Esophagus (tissue), 2 donors: Measurements from ENCODE around the gene PRPSAP1. TPM values are rescaled to one million over a fixed set of nuclear protein-coding genes. Genes with fewer than 3 reads are reported as not detected.

ENCODE experiments used
- H3K27ac ChIP-seq, 2 donors: one replicate each; pipeline ENCODE4 v1.5.1; 2013; ENCODE audit warnings: low read depth in 2 of 2, mild to moderate bottlenecking in 2 of 2, inconsistent platforms in 1 of 2, low read length in 1 of 2, moderate library complexity in 1 of 2
- H3K27me3 ChIP-seq, 2 donors: one replicate each; pipeline ENCODE4 v1.6.1; 2013; ENCODE audit warnings: low read length in 2 of 2, control low read depth in 1 of 2, mild to moderate bottlenecking in 1 of 2; ENCODE audit not compliant: insufficient read depth in 2 of 2, control insufficient read depth in 1 of 2
- H3K36me3 ChIP-seq, 2 donors: one replicate each; pipeline ENCODE4 v1.6.1; 2013; ENCODE audit warnings: low read length in 1 of 2; ENCODE audit not compliant: control insufficient read depth in 2 of 2, insufficient read depth in 2 of 2
- H3K4me1 ChIP-seq, 2 donors: one replicate each; pipeline ENCODE4 v1.6.1; 2013; ENCODE audit warnings: low read length in 1 of 2; ENCODE audit not compliant: control insufficient read depth in 2 of 2, insufficient read depth in 2 of 2
- H3K4me3 ChIP-seq, 2 donors: one replicate each; pipeline ENCODE4 v1.5.1; 2013; ENCODE audit warnings: low read length in 2 of 2, mild to moderate bottlenecking in 2 of 2, low read depth in 1 of 2, moderate library complexity in 1 of 2
- H3K9me3 ChIP-seq, 2 donors: one replicate each; pipeline ENCODE4 v1.6.1; 2013; ENCODE audit warnings: mild to moderate bottlenecking in 2 of 2, low read depth in 1 of 2, low read length in 1 of 2, moderate library complexity in 1 of 2; ENCODE audit not compliant: control insufficient read depth in 2 of 2, insufficient read depth in 1 of 2
- WGBS, 2 donors: extraction: QIAGEN DNeasy Blood & Tissue Kit; methylation state at CpG; one replicate each; pipeline ENCODE4 v1.1.7; 2013; 5-methylcytosine and 5-hydroxymethylcytosine counted together
- polyA plus RNA-seq, 2 donors: library from polyadenylated mRNA; stranded (reverse); fragments of 200-250 nt; gene quantifications; one replicate each; pipeline ENCODE4 v1.2.3, GENCODE V29; 2013
- donor health status: healthy with polysubstance abuse.
- donor health status: Bipolar disorder and iron deficiency.

PRPSAP1 gene
- polyA plus RNA-seq, 2 donors: 34.8 to 43.1 TPM

DNA sequence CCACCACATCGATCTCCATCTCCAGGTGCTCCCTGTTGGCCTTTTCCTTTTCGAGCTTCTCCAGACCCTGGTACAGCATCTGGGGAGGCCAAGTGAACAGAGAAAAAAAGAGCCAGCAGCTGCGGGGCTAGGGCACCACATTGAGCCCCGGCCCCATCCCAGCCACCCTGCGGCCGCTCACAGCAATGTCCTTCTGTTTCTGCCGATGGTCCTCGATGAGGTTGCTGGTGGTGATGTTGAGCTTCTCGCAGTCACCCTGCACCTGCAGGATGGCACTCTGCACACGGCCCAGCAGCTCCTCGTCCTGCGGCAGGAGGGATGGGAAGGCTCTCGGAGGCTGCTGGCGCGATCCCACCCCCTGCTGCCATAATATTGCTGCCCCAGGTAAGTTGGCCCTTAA lies 73.1 kb downstream of the PRPSAP1 start:
- WGBS, 2 donors: 92 to 93% methylated on average over 15 of the region's 15 CpGs
- Histone ChIP-seq H3K9me3 (no peaks in the 10 kb centered on the region), H3K27ac (no peak overlapping the region), H3K27me3 (no peaks in the 10 kb centered on the region), H3K4me1 (peaks cover 3 to 15% of the 10 kb centered on the region in 2 donors), H3K36me3 (peaks cover 0 to 4% of the 10 kb centered on the region in 2 donors), H3K4me3 (no peak overlapping the region)

DNA sequence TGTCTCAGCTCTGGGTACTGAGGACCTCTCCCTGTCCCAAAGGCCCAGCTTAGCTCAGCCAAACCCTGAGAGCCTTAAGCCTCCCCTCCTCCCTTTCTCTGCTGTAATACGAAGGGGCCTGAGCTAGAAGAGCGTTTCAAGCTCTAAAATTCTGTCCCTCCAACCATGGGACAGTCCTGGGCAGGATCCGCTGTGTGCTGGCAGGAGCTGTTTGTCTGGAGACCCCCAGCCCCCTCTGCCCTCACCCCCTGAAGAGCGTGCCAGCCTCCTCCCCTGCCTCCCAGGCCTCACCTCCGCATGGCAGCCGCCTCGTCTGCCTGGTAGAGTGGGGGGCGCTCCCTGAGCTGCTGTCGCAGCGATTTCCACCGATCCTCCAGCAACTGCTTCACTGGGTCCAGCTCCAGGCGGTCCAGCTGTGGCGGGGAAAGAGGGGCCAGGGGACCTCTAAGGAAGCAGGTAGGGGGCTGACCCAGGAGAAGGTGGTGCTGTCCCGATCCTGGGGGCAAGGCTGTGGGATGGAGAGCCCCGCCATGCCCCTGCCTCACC lies 73.9 kb downstream of the PRPSAP1 start:
- 86 to 87% methylated on average over 15 of the region's 15 CpGs for WGBS, 2 donors
- Histone ChIP-seq H3K4me1 (peaks cover 3 to 17% of the 10 kb centered on the region in 2 donors), H3K4me3 (no peak overlapping the region), H3K27ac (no peak overlapping the region), H3K27me3 (no peaks in the 10 kb centered on the region), H3K9me3 (no peaks in the 10 kb centered on the region), H3K36me3 (peaks cover 0 to 4% of the 10 kb centered on the region in 2 donors)

DNA sequence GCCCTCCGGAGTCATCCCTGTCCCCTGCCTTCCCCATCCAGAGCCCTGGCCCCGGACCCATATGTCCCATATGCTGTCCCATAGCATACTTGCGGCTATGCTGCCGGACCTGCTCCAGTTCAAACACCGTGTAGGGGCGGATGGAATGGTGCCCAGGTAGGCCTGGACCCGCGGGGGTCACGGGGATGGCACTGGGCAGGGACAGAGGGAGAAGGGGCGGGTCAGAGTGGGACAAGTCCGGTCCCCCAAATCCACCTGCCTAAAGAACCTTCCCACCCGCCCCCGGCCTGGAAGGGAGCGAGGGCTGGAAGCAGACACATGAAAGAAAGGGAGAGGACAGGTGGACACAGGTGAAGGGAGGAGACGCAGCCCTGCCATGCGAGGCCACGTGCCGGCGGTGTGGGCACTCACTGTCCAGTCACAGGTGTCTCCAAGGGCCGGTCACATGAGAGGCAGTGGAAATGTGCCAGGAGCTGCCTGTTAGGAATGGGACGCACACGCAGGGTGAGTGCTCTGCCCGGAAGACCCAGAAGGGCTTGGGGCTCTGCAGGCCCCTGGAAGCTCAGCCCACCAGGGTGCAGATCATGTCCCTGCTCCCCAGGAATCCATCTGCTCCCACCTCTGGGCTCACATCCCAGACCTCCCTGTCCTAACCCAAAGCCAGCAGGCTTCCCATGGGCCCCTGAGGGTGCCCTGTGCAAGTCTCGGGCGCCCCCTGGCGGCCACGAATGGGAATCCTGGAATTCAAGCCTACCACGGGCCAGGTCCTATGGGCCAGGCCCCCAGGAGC lies 74.6 kb downstream of the PRPSAP1 start:
- no peak overlapping the region for H3K27ac ChIP-seq
- peaks cover 0 to 4% of the 10 kb centered on the region in 2 donors for H3K36me3 ChIP-seq
- H3K4me1 ChIP-seq: peaks cover 3 to 17% of the 10 kb centered on the region in 2 donors
- WGBS, 2 donors: 54 to 59% methylated on average over 28 of the region's 28 CpGs
- H3K4me3 ChIP-seq: no peak overlapping the region
- no peaks in the 10 kb centered on the region for H3K9me3 ChIP-seq
- H3K27me3 ChIP-seq: no peaks in the 10 kb centered on the region

DNA sequence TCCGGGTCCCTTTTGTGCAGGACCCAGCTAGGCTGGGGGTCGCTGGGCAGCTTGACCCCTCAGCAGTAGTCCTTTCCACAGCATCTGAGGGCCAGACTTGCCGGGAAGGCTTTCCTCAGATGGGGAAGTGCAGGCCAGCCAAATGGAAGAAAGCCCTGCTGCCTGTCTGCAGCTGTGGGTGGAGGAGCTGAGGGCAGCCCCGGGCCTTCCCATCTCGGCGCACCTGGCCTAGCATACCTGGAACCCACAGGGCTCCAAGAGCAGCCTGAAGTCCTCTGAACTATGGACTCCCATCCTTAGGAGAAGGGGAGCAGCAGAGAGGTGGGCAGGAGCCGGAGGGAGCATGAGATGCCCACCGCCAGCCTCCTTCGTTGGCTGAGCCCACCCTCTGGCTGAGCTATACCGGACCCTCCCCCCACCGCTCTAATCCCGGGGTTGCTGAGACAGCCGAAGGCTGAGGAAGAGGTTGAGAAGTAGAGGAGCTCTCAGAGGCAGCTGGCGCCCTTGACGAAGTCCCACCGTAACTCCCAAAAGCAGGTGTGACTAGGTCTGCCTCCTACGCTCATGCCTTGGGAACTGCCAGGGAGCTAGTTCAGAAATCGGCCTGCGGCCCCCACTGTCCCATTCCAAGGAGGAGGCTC lies 75.3 kb downstream of the PRPSAP1 start:
- Histone ChIP-seq H3K4me3 (no peak overlapping the region), H3K27ac (no peak overlapping the region), H3K4me1 (peaks cover 3 to 17% of the 10 kb centered on the region in 2 donors), H3K27me3 (no peaks in the 10 kb centered on the region), H3K36me3 (peaks cover 0 to 4% of the 10 kb centered on the region in 2 donors), H3K9me3 (no peaks in the 10 kb centered on the region)
- 79% methylated on average over 19 of the region's 19 CpGs for WGBS, 2 donors

DNA sequence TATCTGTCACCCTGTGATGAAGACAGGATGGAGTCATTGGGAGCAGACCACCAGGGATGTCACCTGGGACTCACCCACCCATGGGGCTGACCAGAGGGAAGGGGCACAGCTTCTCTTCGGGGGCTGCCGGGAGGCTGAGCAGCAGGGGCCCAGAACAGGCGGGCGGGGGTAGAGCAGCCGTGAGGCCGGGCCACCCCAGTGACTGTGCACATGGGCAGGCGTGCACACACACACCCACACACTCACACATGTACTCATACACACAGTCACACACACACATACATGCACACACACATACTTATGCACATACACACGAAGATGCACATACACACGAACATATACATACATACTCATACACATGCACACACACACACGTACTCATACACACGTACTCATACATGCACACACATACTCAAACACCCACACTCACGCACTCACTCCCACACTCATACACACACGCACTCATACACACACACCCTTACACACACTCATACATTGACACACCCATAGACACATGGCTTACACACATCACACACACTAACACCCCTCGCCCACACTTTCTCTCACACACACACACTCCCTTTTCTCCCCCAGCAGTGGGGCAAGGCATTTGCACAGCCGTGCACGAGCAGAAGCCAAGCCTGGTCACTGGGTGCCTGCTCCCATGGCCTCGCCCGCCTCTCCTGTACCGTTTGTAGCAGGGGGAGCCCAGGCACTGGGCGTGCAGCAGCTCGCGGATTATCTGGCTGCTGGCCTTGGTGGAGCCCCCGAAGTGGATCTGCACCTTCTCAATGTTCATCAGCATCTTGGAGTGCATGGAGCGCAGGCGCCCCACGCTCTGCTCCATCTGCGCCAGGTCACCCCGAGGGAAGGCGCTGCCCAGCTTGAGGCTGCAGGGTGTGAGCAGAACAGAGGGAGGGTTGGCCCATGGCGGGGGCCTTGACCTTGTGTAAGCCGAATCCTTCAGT lies 76.1 kb downstream of the PRPSAP1 start:
- Histone ChIP-seq H3K27me3 (no peaks in the 10 kb centered on the region), H3K27ac (peak overlapping the region in 1 of 2 donors; percentile 39), H3K4me1 (peaks cover 3 to 24% of the 10 kb centered on the region in 2 donors), H3K36me3 (peaks cover 0 to under 1% of the 10 kb centered on the region in 2 donors), H3K9me3 (no peaks in the 10 kb centered on the region), H3K4me3 (no peak overlapping the region)
- WGBS, 2 donors: 76 to 82% methylated on average over 31 of the region's 31 CpGs

DNA sequence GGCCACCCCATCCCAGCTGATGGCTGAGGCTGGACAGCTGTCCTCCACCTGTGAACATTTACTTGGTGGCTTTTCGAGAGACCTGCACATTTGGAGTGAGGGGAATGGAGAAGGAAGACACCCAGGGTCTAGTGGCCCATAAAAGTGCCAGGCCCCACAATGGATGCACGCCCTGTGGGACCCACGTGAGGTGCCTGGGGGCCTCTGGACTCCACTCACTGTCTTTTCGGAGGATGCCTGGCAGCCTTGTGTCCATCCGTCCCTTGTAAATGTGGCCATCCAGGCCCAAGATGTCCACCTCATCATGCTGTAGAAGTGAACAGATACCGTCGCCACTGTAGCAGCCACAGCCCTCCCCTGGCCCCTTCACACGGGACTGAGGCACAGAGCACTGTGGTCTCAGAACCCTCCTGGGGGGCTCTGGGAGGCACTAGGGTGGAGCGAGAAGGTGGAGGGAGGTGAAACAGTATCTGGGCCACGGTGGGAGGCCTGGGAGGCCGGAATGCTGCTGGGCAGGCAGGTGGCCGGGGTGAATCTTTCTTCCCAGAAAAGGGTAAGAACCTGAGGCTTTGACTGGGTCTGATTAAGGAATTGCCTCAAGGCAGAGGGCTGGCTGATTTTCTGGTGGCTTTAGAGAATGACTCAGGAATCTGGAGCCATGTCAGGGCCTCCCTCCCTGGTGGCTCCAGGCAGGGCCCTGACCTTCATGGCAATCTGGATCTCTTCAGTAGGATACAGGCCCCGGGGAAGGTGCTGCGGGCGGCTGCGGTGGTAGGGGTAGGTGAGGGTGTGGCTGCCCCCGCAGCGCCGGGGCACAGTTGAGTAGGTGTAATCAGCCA lies 77.0 kb downstream of the PRPSAP1 start:
- peaks cover 5 to 32% of the 10 kb centered on the region in 2 donors for H3K4me1 ChIP-seq
- H3K27me3 ChIP-seq: no peaks in the 10 kb centered on the region
- WGBS, 2 donors: 69 to 76% methylated on average over 19 of the region's 19 CpGs
- no peaks in the 10 kb centered on the region for H3K36me3 ChIP-seq
- peak overlapping the region in 1 of 2 donors; percentile 39 for H3K27ac ChIP-seq
- H3K4me3 ChIP-seq: no peak overlapping the region
- no peaks in the 10 kb centered on the region for H3K9me3 ChIP-seq

DNA sequence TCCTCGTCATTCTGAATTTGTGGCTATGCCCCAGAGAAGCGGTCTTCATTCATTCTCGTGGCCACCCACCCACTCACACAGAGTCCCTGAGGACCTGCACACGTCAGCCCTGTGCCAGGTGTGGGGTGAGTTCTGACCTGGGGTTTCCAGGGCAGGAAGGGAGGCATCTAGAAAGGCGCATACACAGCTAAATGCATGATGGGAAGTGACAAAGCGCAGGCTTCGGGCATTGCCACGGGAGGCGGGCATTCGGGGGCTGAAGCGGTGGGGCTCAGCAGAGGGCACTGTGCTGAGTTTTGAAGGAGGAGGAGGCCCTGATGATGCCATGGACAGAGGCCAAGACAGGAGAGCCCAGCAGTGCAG lies 77.7 kb downstream of the PRPSAP1 start:
- no peaks in the 10 kb centered on the region for H3K9me3 ChIP-seq
- H3K4me3 ChIP-seq: no peak overlapping the region
- 84 to 85% methylated on average over 11 of the region's 11 CpGs for WGBS, 2 donors
- no peaks in the 10 kb centered on the region for H3K36me3 ChIP-seq
- H3K27me3 ChIP-seq: no peaks in the 10 kb centered on the region
- peaks cover 6 to 34% of the 10 kb centered on the region in 2 donors for H3K4me1 ChIP-seq
- no peak overlapping the region for H3K27ac ChIP-seq

DNA sequence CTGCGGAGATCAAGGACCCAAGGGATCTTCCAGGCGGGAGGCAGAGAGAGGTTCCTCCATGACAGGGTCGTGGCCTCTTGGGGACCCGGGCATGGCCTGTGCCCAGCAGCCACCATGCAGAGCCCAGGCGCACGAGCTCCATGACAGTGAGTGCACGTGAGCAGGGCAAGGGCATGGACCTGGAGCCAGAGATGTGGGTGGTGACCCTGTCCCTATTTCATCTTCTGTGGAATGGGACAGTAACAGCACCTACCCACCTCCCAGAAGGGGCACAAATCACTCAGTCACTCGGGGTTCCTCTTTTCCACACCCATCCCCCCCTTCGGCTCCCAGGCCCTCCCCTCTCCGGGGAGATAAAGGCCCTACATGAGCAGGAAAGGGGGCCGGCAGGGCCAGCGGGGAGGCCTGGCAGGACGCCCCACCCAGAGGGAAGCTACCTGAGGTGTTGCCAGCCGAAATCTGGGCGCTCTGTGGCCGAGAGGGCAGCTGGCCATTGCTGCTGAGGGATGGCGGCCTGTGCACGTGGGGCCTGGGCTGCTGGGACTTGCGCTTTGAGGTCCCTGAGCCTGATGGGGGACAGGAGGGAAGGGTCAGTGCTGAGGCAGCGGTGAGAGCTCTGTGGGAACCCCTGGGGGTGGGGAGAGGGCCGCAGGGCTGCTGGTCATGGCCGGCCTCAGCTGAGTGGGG lies 78.2 kb downstream of the PRPSAP1 start:
- no peak overlapping the region for H3K4me3 ChIP-seq
- no peaks in the 10 kb centered on the region for H3K27me3 ChIP-seq
- peaks cover 6 to 37% of the 10 kb centered on the region in 2 donors for H3K4me1 ChIP-seq
- H3K36me3 ChIP-seq: peaks cover 0 to 4% of the 10 kb centered on the region in 2 donors
- H3K27ac ChIP-seq: no peak overlapping the region
- WGBS, 2 donors: 85 to 89% methylated on average over 22 of the region's 22 CpGs
- no peaks in the 10 kb centered on the region for H3K9me3 ChIP-seq
